ENCODE results near the gene COL28A1. TPM values are rescaled to one million over a fixed set of nuclear protein-coding genes. Genes with fewer than 3 reads are reported as not detected.

COL28A1 gene
- polyA plus RNA-seq, 3 donors: not detected

GRCh38 chr7:7369134-7369533, 166.5 kb downstream of the COL28A1 start:
- no peak overlapping the region for H3K9ac ChIP-seq (ENCODE audit: insufficient read depth, low read length, poor library complexity, severe bottlenecking)
- H3K4me3 ChIP-seq (replicated peaks in 1 of 3; ENCODE audit: low read depth in 2 of 3, low read length in 3 of 3): no peak overlapping the region
- H3K4me1 Mint-ChIP-seq: no peaks in the 10 kb centered on the region
- intact Hi-C loops (cut with micrococcal nuclease): no loop called here
- H3K9me3 Mint-ChIP-seq: peaks cover 0 to 4% (median 1%) of the 10 kb centered on the region in 7 donors
- no peaks in the 10 kb centered on the region for H3K4me1 ChIP-seq (ENCODE audit: control insufficient read depth in 1 of 2, insufficient read depth in 2 of 2, low read length in 2 of 2)
- no peaks in the 10 kb centered on the region for H3K27me3 ChIP-seq (ENCODE audit: control insufficient read depth in 2 of 2, insufficient read depth in 2 of 2, low read length in 2 of 2)
- H3K27ac Mint-ChIP-seq: no peak overlapping the region
- no peak overlapping the region for H3K4me3 Mint-ChIP-seq
- no peaks in the 10 kb centered on the region for H3K36me3 ChIP-seq (replicated peaks in 1 of 2; ENCODE audit: control insufficient read depth in 1 of 2, insufficient read depth in 2 of 2, low read length in 2 of 2)
- H3K9me3 ChIP-seq (replicated peaks in 1 of 2; ENCODE audit: control insufficient read depth in 1 of 2, insufficient read depth in 1 of 2, low read length in 2 of 2): no peaks in the 10 kb centered on the region
- no peak for TF ChIP-seq CTCF (IDR thresholded peaks at IDR 0.05)
- no CpG with 5 or more reads among the region's 2 CpGs for WGBS (ENCODE audit: insufficient coverage)
- H4K20me1 ChIP-seq (ENCODE audit: insufficient read depth, low read length): no peaks in the 10 kb centered on the region
- H3K4me2 ChIP-seq (replicated peaks; ENCODE audit: extremely low read depth, low read length, poor library complexity, severe bottlenecking): no peak overlapping the region
- H3K36me3 Mint-ChIP-seq: no peaks in the 10 kb centered on the region
- H2AFZ ChIP-seq (ENCODE audit: insufficient read depth, low read depth, low read length, poor library complexity, severe bottlenecking): no peak overlapping the region
- H3K27me3 Mint-ChIP-seq (ENCODE audit: low read depth in 3 of 3): peaks cover 0 to 3% (median 0%) of the 10 kb centered on the region in 3 donors
- no peak for DNase-seq
- no peak overlapping the region for H3K27ac ChIP-seq (ENCODE audit: low read depth in 1 of 2, low read length in 2 of 2)
- no peaks in the 10 kb centered on the region for H3K79me2 ChIP-seq (ENCODE audit: insufficient read depth, low read length)

- no peak for TF ChIP-seq CTCF (IDR thresholded peaks at IDR 0.05)
Observed at GRCh38 chr7:7354674-7355073, 181.0 kb downstream of the COL28A1 start.

More at GRCh38 chr7:7354674-7355073, 181.0 kb downstream of the COL28A1 start:
- Histone ChIP-seq H3K79me2 (ENCODE audit: insufficient read depth, low read length) (no peaks in the 10 kb centered on the region), H3K4me1 (ENCODE audit: control insufficient read depth in 1 of 2, insufficient read depth in 2 of 2, low read length in 2 of 2) (no peaks in the 10 kb centered on the region), H3K4me3 (replicated peaks in 1 of 3; ENCODE audit: low read depth in 2 of 3, low read length in 3 of 3) (no peak overlapping the region), H3K27ac (ENCODE audit: low read depth in 1 of 2, low read length in 2 of 2) (no peak overlapping the region), H3K27me3 (ENCODE audit: control insufficient read depth in 2 of 2, insufficient read depth in 2 of 2, low read length in 2 of 2) (no peaks in the 10 kb centered on the region), H3K36me3 (replicated peaks in 1 of 2; ENCODE audit: control insufficient read depth in 1 of 2, insufficient read depth in 2 of 2, low read length in 2 of 2) (no peaks in the 10 kb centered on the region), H3K4me2 (replicated peaks; ENCODE audit: extremely low read depth, low read length, poor library complexity, severe bottlenecking) (no peak overlapping the region), H3K9me3 (replicated peaks in 1 of 2; ENCODE audit: control insufficient read depth in 1 of 2, insufficient read depth in 1 of 2, low read length in 2 of 2) (no peaks in the 10 kb centered on the region), H4K20me1 (ENCODE audit: insufficient read depth, low read length) (no peaks in the 10 kb centered on the region), H2AFZ (ENCODE audit: insufficient read depth, low read depth, low read length, poor library complexity, severe bottlenecking) (no peak overlapping the region), H3K9ac (ENCODE audit: insufficient read depth, low read length, poor library complexity, severe bottlenecking) (no peak overlapping the region)
- Mint-ChIP-seq H3K4me1 (no peaks in the 10 kb centered on the region), H3K27me3 (ENCODE audit: low read depth in 3 of 3) (peaks cover 0 to 2% (median 2%) of the 10 kb centered on the region in 3 donors), H3K27ac (no peak overlapping the region), H3K36me3 (no peaks in the 10 kb centered on the region), H3K4me3 (no peak overlapping the region), H3K9me3 (peaks cover 0 to 3% (median 0%) of the 10 kb centered on the region in 7 donors)
- WGBS (ENCODE audit: insufficient coverage): no CpG with 5 or more reads among the region's 3 CpGs
- DNase-seq: no peak
- intact Hi-C loops (cut with micrococcal nuclease): no loop called here
